HG02798 (cell line): ENCODE results near the gene HTRA3.

ENCODE experiments used
- ATAC-seq: cut with Tn5 transposase; IDR thresholded peaks from one replicate; pipeline ENCODE4 v1.9.1; 2021; ENCODE audit warnings: mild to moderate bottlenecking; ENCODE audit not compliant: unreplicated experiment, poor library complexity

Gene HTRA3

GRCh38 chr4:8290701-8290970, 21.1 kb downstream of the HTRA3 start:
- no peak for ATAC-seq

GRCh38 chr4:8291036-8291682, 21.6 kb downstream of the HTRA3 start:
- ATAC-seq = no peak

- no peak for ATAC-seq
Measured at GRCh38 chr4:8291701-8292477, 22.3 kb downstream of the HTRA3 start.

GRCh38 chr4:8292478-8293107, 23.0 kb downstream of the HTRA3 start:
- ATAC-seq = no peak

- no peak for ATAC-seq
Measured at GRCh38 chr4:8293131-8293975, 23.8 kb downstream of the HTRA3 start.

GRCh38 chr4:8294036-8294435, 24.5 kb downstream of the HTRA3 start:
- no peak for ATAC-seq

GRCh38 chr4:8294775-8295174, 25.2 kb downstream of the HTRA3 start:
- no peak for ATAC-seq

GRCh38 chr4:8295471-8295870, 25.9 kb downstream of the HTRA3 start:
- no peak for ATAC-seq

GRCh38 chr4:8296491-8296890, 26.9 kb downstream of the HTRA3 start:
- ATAC-seq = no peak

GRCh38 chr4:8297141-8297601, 27.6 kb downstream of the HTRA3 start:
- ATAC-seq = no peak

GRCh38 chr4:8297691-8298485, 28.3 kb downstream of the HTRA3 start:
- ATAC-seq = no peak

- no peak for ATAC-seq
Measured at GRCh38 chr4:8300832-8301231, 31.3 kb downstream of the HTRA3 start.

GRCh38 chr4:8301851-8302730, 32.5 kb downstream of the HTRA3 start:
- ATAC-seq = no peak

GRCh38 chr4:8303081-8303480, 33.5 kb downstream of the HTRA3 start:
- ATAC-seq = no peak

GRCh38 chr4:8303485-8304281, 34.1 kb downstream of the HTRA3 start:
- ATAC-seq = no peak

GRCh38 chr4:8304827-8305695, 35.5 kb downstream of the HTRA3 start:
- ATAC-seq = no peak

- no peak for ATAC-seq
Measured at GRCh38 chr4:8305851-8306471, 36.4 kb downstream of the HTRA3 start.
